Measurements from ENCODE around the gene SUPT20HL1.

- TF ChIP-seq CTCF (conservative IDR thresholded peaks at IDR 0.05; ENCODE audit: low read depth, low read length) (no peak), EZH2 (IDR thresholded peaks at IDR 0.05; ENCODE audit: low read length, unreplicated experiment) (no peak)
Observed at GRCh38 chrX:24360272-24360671, at the start of gene SUPT20HL1.

Data from PC-3 (cell line).